WTC11 (cell line): Measurements from ENCODE around the gene CACTIN.

Source experiments
- ATF2 ChIP-seq: sonication (generic); formaldehyde crosslinking; IDR thresholded peaks from 2 replicates; pipeline ENCODE4 v1.8.1; 2022; ENCODE audit warnings: low read depth, missing genetic modification reagents, borderline replicate concordance
- E2F4 ChIP-seq: sonication (generic); formaldehyde crosslinking; IDR thresholded peaks from 2 replicates; pipeline ENCODE4 v1.8.1; 2022; ENCODE audit warnings: low read depth, mild to moderate bottlenecking, moderate library complexity, missing genetic modification reagents, borderline replicate concordance
- FOXP1 ChIP-seq: sonication (generic); formaldehyde crosslinking; IDR thresholded peaks from 2 replicates; pipeline ENCODE4 v1.8.0; 2022; ENCODE audit warnings: missing genetic modification reagents, mild to moderate bottlenecking, moderate library complexity, borderline replicate concordance
- MAX ChIP-seq: sonication (generic); formaldehyde crosslinking; IDR thresholded peaks from 2 replicates; pipeline ENCODE4 v1.8.0; 2022; ENCODE audit warnings: mild to moderate bottlenecking, missing genetic modification reagents
- MYBL2 ChIP-seq: sonication (generic); formaldehyde crosslinking; IDR thresholded peaks from 2 replicates; pipeline ENCODE4 v1.8.1; 2023; ENCODE audit warnings: mild to moderate bottlenecking, moderate library complexity, missing genetic modification reagents
- NFYB ChIP-seq: sonication (generic); formaldehyde crosslinking; conservative IDR thresholded peaks from 2 replicates; pipeline ENCODE4 v1.8.0; 2022; ENCODE audit warnings: low read depth, missing genetic modification reagents
- SMAD4 ChIP-seq: sonication (generic); formaldehyde crosslinking; IDR thresholded peaks from 2 replicates; pipeline ENCODE4 v1.8.0; 2022; ENCODE audit warnings: mild to moderate bottlenecking, missing genetic modification reagents
- SP1 ChIP-seq: sonication (generic); formaldehyde crosslinking; conservative IDR thresholded peaks from 2 replicates; pipeline ENCODE4 v1.8.1; 2022; ENCODE audit warnings: missing genetic modification reagents
- TP53 ChIP-seq: sonication (generic); formaldehyde crosslinking; IDR thresholded peaks from 2 replicates; pipeline ENCODE4 v1.8.1; 2023; ENCODE audit warnings: mild to moderate bottlenecking, missing genetic modification reagents
- TF ChIP-seq, protein P1 (sequence below): fragments of 200-600 bp; IDR thresholded peaks from 2 replicates; pipeline ENCODE4 v1.8.0; 2022; ENCODE audit warnings: antibody characterized with exemption
- TF ChIP-seq, protein P2 (sequence below): sonication (generic); formaldehyde crosslinking; IDR thresholded peaks from 2 replicates; pipeline ENCODE4 v1.8.1; 2023; ENCODE audit warnings: mild to moderate bottlenecking, missing genetic modification reagents, moderate library complexity
- TF ChIP-seq, protein P3 (sequence below): sonication (generic); formaldehyde crosslinking; IDR thresholded peaks from 2 replicates; pipeline ENCODE4 v1.8.1; 2023; ENCODE audit warnings: mild to moderate bottlenecking, missing genetic modification reagents, moderate library complexity

GRCh38 chr19:3604987-3605343 is 21.6 kb downstream of the CACTIN start:
- TF ChIP-seq, protein P1, sequence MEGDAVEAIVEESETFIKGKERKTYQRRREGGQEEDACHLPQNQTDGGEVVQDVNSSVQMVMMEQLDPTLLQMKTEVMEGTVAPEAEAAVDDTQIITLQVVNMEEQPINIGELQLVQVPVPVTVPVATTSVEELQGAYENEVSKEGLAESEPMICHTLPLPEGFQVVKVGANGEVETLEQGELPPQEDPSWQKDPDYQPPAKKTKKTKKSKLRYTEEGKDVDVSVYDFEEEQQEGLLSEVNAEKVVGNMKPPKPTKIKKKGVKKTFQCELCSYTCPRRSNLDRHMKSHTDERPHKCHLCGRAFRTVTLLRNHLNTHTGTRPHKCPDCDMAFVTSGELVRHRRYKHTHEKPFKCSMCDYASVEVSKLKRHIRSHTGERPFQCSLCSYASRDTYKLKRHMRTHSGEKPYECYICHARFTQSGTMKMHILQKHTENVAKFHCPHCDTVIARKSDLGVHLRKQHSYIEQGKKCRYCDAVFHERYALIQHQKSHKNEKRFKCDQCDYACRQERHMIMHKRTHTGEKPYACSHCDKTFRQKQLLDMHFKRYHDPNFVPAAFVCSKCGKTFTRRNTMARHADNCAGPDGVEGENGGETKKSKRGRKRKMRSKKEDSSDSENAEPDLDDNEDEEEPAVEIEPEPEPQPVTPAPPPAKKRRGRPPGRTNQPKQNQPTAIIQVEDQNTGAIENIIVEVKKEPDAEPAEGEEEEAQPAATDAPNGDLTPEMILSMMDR = no peak
- TF ChIP-seq NFYB (CRISPR knock-in tag) (no peak), SMAD4 (CRISPR knock-in tag) (no peak), TP53 (CRISPR knock-in tag) (no peak), MYBL2 (no peak), FOXP1 (no peak), SP1 (CRISPR knock-in tag) (no peak), ATF2 (no peak), MAX (CRISPR knock-in tag) (no peak), E2F4 (CRISPR knock-in tag) (no peak)
- TF ChIP-seq, protein P2, sequence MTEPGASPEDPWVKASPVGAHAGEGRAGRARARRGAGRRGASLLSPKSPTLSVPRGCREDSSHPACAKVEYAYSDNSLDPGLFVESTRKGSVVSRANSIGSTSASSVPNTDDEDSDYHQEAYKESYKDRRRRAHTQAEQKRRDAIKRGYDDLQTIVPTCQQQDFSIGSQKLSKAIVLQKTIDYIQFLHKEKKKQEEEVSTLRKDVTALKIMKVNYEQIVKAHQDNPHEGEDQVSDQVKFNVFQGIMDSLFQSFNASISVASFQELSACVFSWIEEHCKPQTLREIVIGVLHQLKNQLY (CRISPR knock-in tag) = no peak
- TF ChIP-seq, protein P3, sequence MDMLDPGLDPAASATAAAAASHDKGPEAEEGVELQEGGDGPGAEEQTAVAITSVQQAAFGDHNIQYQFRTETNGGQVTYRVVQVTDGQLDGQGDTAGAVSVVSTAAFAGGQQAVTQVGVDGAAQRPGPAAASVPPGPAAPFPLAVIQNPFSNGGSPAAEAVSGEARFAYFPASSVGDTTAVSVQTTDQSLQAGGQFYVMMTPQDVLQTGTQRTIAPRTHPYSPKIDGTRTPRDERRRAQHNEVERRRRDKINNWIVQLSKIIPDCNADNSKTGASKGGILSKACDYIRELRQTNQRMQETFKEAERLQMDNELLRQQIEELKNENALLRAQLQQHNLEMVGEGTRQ (CRISPR knock-in tag) = no peak
